ENCODE data around the gene CEP78.

The CEP78 gene

DNA sequence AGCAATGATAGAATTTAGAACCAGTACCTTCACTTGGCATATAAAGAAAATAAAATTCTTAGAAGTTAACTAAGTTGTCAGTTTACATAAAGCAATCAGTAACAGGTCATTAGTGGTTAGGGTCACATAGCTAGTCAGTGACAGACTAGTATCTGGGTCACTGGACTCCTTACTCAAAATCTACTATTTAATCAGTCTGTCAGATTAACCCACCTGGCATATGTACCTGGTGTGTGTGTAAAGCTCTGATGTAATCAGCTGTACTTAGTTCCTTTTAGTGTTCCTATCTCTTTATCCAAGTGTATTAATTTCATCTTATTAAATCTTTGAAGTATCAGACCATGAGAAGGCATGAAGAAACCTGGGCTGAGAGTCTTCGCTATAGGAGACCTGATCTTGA, 7.3 kb downstream of the CEP78 start:
- Histone ChIP-seq H4K20me1 (ENCODE audit: insufficient read depth, low read length, poor library complexity, severe bottlenecking) (peaks cover 1% of the 10 kb centered on the region), H3K9me3 (ENCODE audit: insufficient read depth, low read depth, low read length) (no peaks in the 10 kb centered on the region), H3K36me3 (ENCODE audit: insufficient read depth, low read length) (peaks cover 34% of the 10 kb centered on the region; the same call in 1 of the 2 replicates), H3K4me2 (ENCODE audit: low read depth, low read length, poor library complexity, severe bottlenecking) (peak overlapping the region; percentile 22), H3K79me2 (ENCODE audit: insufficient read depth, low read length) (peaks cover 43% of the 10 kb centered on the region), H3F3A (ENCODE audit: low read depth) (no peaks in the 10 kb centered on the region), H3K9me2 (replicated peaks; ENCODE audit: low read depth, low read length) (no peaks in the 10 kb centered on the region), H3K4me1 (ENCODE audit: insufficient read depth, low read length, poor library complexity, severe bottlenecking) (peaks cover 49% of the 10 kb centered on the region), H3K4me3 (ENCODE audit: low read length, poor library complexity, severe bottlenecking) (no peak overlapping the region), H3K27me3 (ENCODE audit: insufficient read depth, low read length, poor library complexity, severe bottlenecking) (no peaks in the 10 kb centered on the region), H3K9ac (ENCODE audit: low read depth, low read length, poor library complexity, severe bottlenecking) (no peak overlapping the region), H2AFZ (ENCODE audit: low read length) (no peak overlapping the region)
- TF ChIP-seq, protein P1, sequence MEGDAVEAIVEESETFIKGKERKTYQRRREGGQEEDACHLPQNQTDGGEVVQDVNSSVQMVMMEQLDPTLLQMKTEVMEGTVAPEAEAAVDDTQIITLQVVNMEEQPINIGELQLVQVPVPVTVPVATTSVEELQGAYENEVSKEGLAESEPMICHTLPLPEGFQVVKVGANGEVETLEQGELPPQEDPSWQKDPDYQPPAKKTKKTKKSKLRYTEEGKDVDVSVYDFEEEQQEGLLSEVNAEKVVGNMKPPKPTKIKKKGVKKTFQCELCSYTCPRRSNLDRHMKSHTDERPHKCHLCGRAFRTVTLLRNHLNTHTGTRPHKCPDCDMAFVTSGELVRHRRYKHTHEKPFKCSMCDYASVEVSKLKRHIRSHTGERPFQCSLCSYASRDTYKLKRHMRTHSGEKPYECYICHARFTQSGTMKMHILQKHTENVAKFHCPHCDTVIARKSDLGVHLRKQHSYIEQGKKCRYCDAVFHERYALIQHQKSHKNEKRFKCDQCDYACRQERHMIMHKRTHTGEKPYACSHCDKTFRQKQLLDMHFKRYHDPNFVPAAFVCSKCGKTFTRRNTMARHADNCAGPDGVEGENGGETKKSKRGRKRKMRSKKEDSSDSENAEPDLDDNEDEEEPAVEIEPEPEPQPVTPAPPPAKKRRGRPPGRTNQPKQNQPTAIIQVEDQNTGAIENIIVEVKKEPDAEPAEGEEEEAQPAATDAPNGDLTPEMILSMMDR (conservative IDR thresholded peaks at IDR 0.05; ENCODE audit: low read length) = no peak
- no peak for TF ChIP-seq EZH2phosphoT487 (IDR thresholded peaks at IDR 0.05; ENCODE audit: borderline replicate concordance)

DNA sequence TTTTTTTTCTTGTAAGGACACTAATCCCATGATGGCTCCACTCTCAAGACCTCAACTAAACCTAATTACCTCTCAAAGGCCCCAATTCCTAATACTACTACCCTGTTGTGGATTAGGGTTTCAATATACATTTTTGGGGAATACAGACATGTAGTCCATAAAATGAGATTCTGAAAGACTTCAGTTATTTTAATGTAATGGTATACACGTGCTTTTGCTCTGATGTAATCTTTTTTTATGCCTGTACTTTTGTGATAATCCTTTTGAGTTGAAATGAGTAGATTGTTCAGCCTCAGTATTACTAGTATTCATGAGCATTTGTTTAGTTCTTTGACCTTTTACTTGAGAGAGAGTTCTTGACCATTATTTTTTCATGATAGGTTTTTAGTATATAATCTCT, 9.5 kb downstream of the CEP78 start:
- Histone ChIP-seq H4K20me1 (ENCODE audit: insufficient read depth, low read length, poor library complexity, severe bottlenecking) (no peaks in the 10 kb centered on the region), H3K9me3 (ENCODE audit: insufficient read depth, low read depth, low read length) (no peaks in the 10 kb centered on the region), H3K4me1 (ENCODE audit: insufficient read depth, low read length, poor library complexity, severe bottlenecking) (peaks cover 27% of the 10 kb centered on the region), H3K27me3 (ENCODE audit: insufficient read depth, low read length, poor library complexity, severe bottlenecking) (no peaks in the 10 kb centered on the region), H2AFZ (ENCODE audit: low read length) (no peak overlapping the region), H3F3A (ENCODE audit: low read depth) (no peaks in the 10 kb centered on the region), H3K4me2 (ENCODE audit: low read depth, low read length, poor library complexity, severe bottlenecking) (peak overlapping the region; percentile 11), H3K9me2 (replicated peaks; ENCODE audit: low read depth, low read length) (no peaks in the 10 kb centered on the region), H3K9ac (ENCODE audit: low read depth, low read length, poor library complexity, severe bottlenecking) (no peak overlapping the region), H3K4me3 (ENCODE audit: low read length, poor library complexity, severe bottlenecking) (no peak overlapping the region), H3K36me3 (ENCODE audit: insufficient read depth, low read length) (peaks cover 51% of the 10 kb centered on the region), H3K79me2 (ENCODE audit: insufficient read depth, low read length) (peaks cover 21% of the 10 kb centered on the region)
- TF ChIP-seq EZH2phosphoT487 (IDR thresholded peaks at IDR 0.05; ENCODE audit: borderline replicate concordance) = no peak
- TF ChIP-seq, protein P1 (conservative IDR thresholded peaks at IDR 0.05; ENCODE audit: low read length) = no peak

DNA sequence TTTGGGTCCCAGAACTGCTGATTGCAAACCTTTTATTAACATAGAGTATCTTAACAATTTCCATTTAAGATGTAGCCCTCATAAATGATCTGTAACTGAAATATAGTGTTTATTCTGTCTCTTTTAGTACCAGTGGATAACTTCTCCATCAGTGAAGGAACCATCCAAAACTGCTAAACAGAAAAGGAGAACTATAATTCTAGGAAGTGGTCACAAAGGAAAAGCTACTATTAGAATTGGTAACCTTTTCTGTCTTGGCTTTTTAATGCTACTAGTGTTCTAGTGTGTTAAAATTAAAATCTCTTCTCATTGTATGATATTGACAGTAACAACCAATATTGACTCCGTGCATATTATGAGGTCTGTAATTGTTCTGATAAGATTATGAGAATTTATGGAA, 12.8 kb downstream of the CEP78 start:
- Histone ChIP-seq H3K4me3 (ENCODE audit: low read length, poor library complexity, severe bottlenecking) (no peak overlapping the region), H2AFZ (ENCODE audit: low read length) (no peak overlapping the region), H3K79me2 (ENCODE audit: insufficient read depth, low read length) (no peaks in the 10 kb centered on the region), H3K9me3 (ENCODE audit: insufficient read depth, low read depth, low read length) (no peaks in the 10 kb centered on the region), H3F3A (ENCODE audit: low read depth) (no peaks in the 10 kb centered on the region), H3K4me2 (ENCODE audit: low read depth, low read length, poor library complexity, severe bottlenecking) (no peak overlapping the region), H3K4me1 (ENCODE audit: insufficient read depth, low read length, poor library complexity, severe bottlenecking) (peaks cover 16% of the 10 kb centered on the region), H3K9ac (ENCODE audit: low read depth, low read length, poor library complexity, severe bottlenecking) (no peak overlapping the region), H3K36me3 (ENCODE audit: insufficient read depth, low read length) (peaks cover 66% of the 10 kb centered on the region), H3K9me2 (replicated peaks; ENCODE audit: low read depth, low read length) (no peaks in the 10 kb centered on the region), H4K20me1 (ENCODE audit: insufficient read depth, low read length, poor library complexity, severe bottlenecking) (no peaks in the 10 kb centered on the region), H3K27me3 (ENCODE audit: insufficient read depth, low read length, poor library complexity, severe bottlenecking) (no peaks in the 10 kb centered on the region)
- TF ChIP-seq, protein P1 (conservative IDR thresholded peaks at IDR 0.05; ENCODE audit: low read length) = no peak
- no peak for TF ChIP-seq EZH2phosphoT487 (IDR thresholded peaks at IDR 0.05; ENCODE audit: borderline replicate concordance)

All from Loucy (cell line).